ENCODE data around the gene NDUFV2. TPM values are rescaled to one million over a fixed set of nuclear protein-coding genes. Genes with fewer than 3 reads are reported as not detected.

The NDUFV2 gene
- total RNA-seq, 1 experiment from 2014 or later, result 211 TPM

- no peak for DNase-seq
- peaks cover 24% of the 10 kb centered on the region for H3K36me3 Mint-ChIP-seq (ENCODE audit: insufficient read depth, unreplicated experiment)
- TF ChIP-seq, protein P1, sequence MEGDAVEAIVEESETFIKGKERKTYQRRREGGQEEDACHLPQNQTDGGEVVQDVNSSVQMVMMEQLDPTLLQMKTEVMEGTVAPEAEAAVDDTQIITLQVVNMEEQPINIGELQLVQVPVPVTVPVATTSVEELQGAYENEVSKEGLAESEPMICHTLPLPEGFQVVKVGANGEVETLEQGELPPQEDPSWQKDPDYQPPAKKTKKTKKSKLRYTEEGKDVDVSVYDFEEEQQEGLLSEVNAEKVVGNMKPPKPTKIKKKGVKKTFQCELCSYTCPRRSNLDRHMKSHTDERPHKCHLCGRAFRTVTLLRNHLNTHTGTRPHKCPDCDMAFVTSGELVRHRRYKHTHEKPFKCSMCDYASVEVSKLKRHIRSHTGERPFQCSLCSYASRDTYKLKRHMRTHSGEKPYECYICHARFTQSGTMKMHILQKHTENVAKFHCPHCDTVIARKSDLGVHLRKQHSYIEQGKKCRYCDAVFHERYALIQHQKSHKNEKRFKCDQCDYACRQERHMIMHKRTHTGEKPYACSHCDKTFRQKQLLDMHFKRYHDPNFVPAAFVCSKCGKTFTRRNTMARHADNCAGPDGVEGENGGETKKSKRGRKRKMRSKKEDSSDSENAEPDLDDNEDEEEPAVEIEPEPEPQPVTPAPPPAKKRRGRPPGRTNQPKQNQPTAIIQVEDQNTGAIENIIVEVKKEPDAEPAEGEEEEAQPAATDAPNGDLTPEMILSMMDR (IDR thresholded peaks at IDR 0.05; ENCODE audit: insufficient read depth in 1 of 2, low read depth in 1 of 2, low read length in 1 of 2, severe bottlenecking in 1 of 2, unreplicated experiment in 1 of 2), result no peak
- H3K27me3 Mint-ChIP-seq (ENCODE audit: insufficient read depth, unreplicated experiment), result no peaks in the 10 kb centered on the region
- Histone ChIP-seq H3K27me3 (replicated peaks; ENCODE audit: control insufficient read depth, insufficient read depth, low read length) (no peaks in the 10 kb centered on the region), H3K36me3 (ENCODE audit: control insufficient read depth, insufficient read depth, low read length) (no peaks in the 10 kb centered on the region), H3K4me1 (peaks cover 14% of the 10 kb centered on the region; the same call in 1 of the 2 replicates), H3K9me3 (no peaks in the 10 kb centered on the region), H3K4me3 (ENCODE audit: low read depth, low read length) (no peak overlapping the region)
- peaks cover 11% of the 10 kb centered on the region for H3K4me1 Mint-ChIP-seq (ENCODE audit: low read depth, unreplicated experiment)
- intact Hi-C loops (cut with micrococcal nuclease; ENCODE audit: unreplicated experiment), result loop anchor here (10.0 kb wide), 2 partner anchors 195 to 375 kb away; partner anchors contain the start of gene TWSG1
- CTCF ChIA-PET, result no interaction called here
- no peak overlapping the region for H3K27ac Mint-ChIP-seq (ENCODE audit: unreplicated experiment)
- H3K4me3 Mint-ChIP-seq (ENCODE audit: unreplicated experiment), result no peak overlapping the region
- H3K9me3 Mint-ChIP-seq (ENCODE audit: unreplicated experiment), result no peaks in the 10 kb centered on the region
- BruUV-seq (replicated peaks), result no TSS peak
- POLR2A ChIA-PET, result no interaction called here
Measured at GRCh38 chr18:9139400-9140039, 37.0 kb downstream of the NDUFV2 start.

GRCh38 chr18:9140381-9140780 lies 37.9 kb downstream of the NDUFV2 start:
- Histone ChIP-seq H3K4me3 (ENCODE audit: low read depth, low read length) (no peak overlapping the region), H3K4me1 (peaks cover 14% of the 10 kb centered on the region; the same call in 1 of the 2 replicates), H3K36me3 (ENCODE audit: control insufficient read depth, insufficient read depth, low read length) (no peaks in the 10 kb centered on the region), H3K27me3 (replicated peaks; ENCODE audit: control insufficient read depth, insufficient read depth, low read length) (no peaks in the 10 kb centered on the region), H3K9me3 (no peaks in the 10 kb centered on the region)
- Mint-ChIP-seq H3K4me3 (ENCODE audit: unreplicated experiment) (no peak overlapping the region), H3K4me1 (ENCODE audit: low read depth, unreplicated experiment) (peaks cover 11% of the 10 kb centered on the region), H3K27me3 (ENCODE audit: insufficient read depth, unreplicated experiment) (no peaks in the 10 kb centered on the region), H3K27ac (ENCODE audit: unreplicated experiment) (no peak overlapping the region), H3K9me3 (ENCODE audit: unreplicated experiment) (no peaks in the 10 kb centered on the region), H3K36me3 (ENCODE audit: insufficient read depth, unreplicated experiment) (peaks cover 21% of the 10 kb centered on the region)
- DNase-seq, result no peak
- POLR2A ChIA-PET, result no interaction called here
- TF ChIP-seq, protein P1 (IDR thresholded peaks at IDR 0.05; ENCODE audit: insufficient read depth in 1 of 2, low read depth in 1 of 2, low read length in 1 of 2, severe bottlenecking in 1 of 2, unreplicated experiment in 1 of 2), result no peak
- no TSS peak for BruUV-seq (replicated peaks)
- intact Hi-C loops (cut with micrococcal nuclease; ENCODE audit: unreplicated experiment), result no loop called here
- CTCF ChIA-PET, result no interaction called here

DNA sequence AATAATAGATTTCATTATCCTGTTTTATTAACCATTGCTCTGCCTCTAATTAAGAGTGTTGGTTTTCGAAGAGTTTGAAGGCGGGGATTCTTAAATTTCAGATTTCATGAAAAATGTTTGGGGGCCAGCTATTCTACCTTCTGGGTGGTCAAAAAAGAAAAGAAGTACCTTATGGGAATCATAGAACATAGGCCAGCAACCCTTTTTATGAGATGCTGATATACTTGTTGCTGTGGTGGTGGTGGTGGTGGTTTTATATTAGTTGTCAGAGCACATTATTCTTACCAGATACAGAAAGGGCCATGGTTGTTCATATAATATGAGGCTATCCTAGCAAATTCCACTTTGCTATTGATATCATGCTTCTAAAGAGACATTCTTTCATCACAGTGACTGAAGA lies 38.5 kb downstream of the NDUFV2 start:
- no peaks in the 10 kb centered on the region for H3K27me3 Mint-ChIP-seq (ENCODE audit: insufficient read depth, unreplicated experiment)

More for the DNA sequence above, 38.5 kb downstream of the NDUFV2 start:
- Mint-ChIP-seq H3K4me1 (ENCODE audit: low read depth, unreplicated experiment) (peaks cover 11% of the 10 kb centered on the region), H3K36me3 (ENCODE audit: insufficient read depth, unreplicated experiment) (peaks cover 15% of the 10 kb centered on the region), H3K4me3 (ENCODE audit: unreplicated experiment) (no peak overlapping the region), H3K27ac (ENCODE audit: unreplicated experiment) (no peak overlapping the region), H3K9me3 (ENCODE audit: unreplicated experiment) (no peaks in the 10 kb centered on the region)
- Histone ChIP-seq H3K27me3 (replicated peaks; ENCODE audit: control insufficient read depth, insufficient read depth, low read length) (no peaks in the 10 kb centered on the region), H3K9me3 (no peaks in the 10 kb centered on the region), H3K4me1 (peaks cover 14% of the 10 kb centered on the region; the same call in 1 of the 2 replicates), H3K36me3 (ENCODE audit: control insufficient read depth, insufficient read depth, low read length) (no peaks in the 10 kb centered on the region), H3K4me3 (ENCODE audit: low read depth, low read length) (no peak overlapping the region)
- POLR2A ChIA-PET, result no interaction called here
- DNase-seq, result no peak
- BruUV-seq (replicated peaks), result no TSS peak
- intact Hi-C loops (cut with micrococcal nuclease; ENCODE audit: unreplicated experiment), result no loop called here
- TF ChIP-seq, protein P1 (IDR thresholded peaks at IDR 0.05; ENCODE audit: insufficient read depth in 1 of 2, low read depth in 1 of 2, low read length in 1 of 2, severe bottlenecking in 1 of 2, unreplicated experiment in 1 of 2), result no peak
- CTCF ChIA-PET, result no interaction called here
